LNCaP clone FGC (cell line): Measurements from ENCODE around the gene DHRSX.
A peak's percentile ranks its signal among the peaks of the same experiment; 100 is the strongest.

Experiments used
- DNase-seq: peaks from one replicate; pipeline ENCODE4 v3.0.0-alpha.2; 2011; ENCODE audit warnings: low read depth
- H3K4me3 ChIP-seq: 2 replicates; pipeline ENCODE4 v1.5.1; 2011; ENCODE audit warnings: mild to moderate bottlenecking, low read depth, low read length, control low read depth
- TF ChIP-seq, protein P1 (sequence below): IDR thresholded peaks from 2 replicates; pipeline ENCODE4 v1.5.1; 2012; ENCODE audit warnings: mild to moderate bottlenecking; ENCODE audit not compliant: control insufficient read depth, insufficient read depth; ENCODE audit errors: extremely low read depth

The DHRSX gene

DNA sequence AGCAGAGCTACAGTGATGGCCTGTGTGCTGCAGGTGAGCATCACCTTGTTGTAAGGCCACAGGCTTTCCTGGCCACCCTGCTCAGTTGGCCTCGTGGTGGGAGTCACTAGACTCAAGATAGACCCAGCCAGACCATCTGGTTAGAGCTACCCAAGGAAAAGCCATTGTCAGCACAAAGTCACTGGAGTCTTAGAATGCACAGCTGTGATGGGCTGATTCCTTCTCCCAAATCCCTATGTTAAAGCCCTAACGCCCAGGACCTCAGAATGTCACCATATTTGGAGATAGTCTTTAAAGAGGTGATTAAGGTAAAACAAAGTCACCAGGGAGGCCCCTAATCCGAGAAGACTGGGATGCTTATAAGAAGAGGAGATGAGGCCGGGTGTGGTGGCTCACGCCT is 173.4 kb downstream of the DHRSX start:
- no peak for DNase-seq
- TF ChIP-seq, protein P1, sequence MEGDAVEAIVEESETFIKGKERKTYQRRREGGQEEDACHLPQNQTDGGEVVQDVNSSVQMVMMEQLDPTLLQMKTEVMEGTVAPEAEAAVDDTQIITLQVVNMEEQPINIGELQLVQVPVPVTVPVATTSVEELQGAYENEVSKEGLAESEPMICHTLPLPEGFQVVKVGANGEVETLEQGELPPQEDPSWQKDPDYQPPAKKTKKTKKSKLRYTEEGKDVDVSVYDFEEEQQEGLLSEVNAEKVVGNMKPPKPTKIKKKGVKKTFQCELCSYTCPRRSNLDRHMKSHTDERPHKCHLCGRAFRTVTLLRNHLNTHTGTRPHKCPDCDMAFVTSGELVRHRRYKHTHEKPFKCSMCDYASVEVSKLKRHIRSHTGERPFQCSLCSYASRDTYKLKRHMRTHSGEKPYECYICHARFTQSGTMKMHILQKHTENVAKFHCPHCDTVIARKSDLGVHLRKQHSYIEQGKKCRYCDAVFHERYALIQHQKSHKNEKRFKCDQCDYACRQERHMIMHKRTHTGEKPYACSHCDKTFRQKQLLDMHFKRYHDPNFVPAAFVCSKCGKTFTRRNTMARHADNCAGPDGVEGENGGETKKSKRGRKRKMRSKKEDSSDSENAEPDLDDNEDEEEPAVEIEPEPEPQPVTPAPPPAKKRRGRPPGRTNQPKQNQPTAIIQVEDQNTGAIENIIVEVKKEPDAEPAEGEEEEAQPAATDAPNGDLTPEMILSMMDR: no peak
- H3K4me3 ChIP-seq: no peak overlapping the region

DNA sequence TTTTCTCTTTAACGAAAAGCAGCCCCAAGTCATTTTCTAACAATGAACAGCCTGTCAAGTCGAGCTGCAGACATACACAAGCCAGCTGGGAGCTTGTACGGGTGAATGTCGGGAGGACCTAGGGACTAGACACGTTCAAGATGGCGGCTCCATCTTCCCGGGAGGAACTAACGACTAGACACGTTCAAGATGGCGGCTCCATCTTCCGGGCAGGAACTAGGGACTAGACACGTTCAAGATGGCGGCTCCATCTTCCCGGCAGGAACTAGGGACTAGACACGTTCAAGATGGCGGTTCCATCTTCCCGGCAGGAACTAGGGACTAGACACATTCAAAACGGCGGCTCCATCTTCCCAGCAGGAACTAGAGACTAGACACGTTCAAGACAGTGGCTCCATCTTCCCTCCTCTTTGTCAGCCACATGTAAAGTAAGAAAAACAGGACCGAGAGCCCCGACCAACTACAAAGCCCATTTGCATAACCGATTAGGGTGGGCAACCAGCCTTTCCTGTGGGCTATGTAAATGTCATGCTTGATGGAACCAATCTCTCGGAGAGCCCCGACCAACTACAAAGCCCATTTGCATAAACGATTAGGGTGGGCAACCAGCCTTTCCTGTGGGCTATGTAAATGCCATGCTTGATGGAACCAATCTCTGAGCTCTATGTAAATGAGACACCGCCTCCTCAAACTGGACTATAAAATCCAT is 175.5 kb downstream of the DHRSX start:
- DNase-seq: peak; percentile 8
- TF ChIP-seq, protein P1: no peak
- no peak overlapping the region for H3K4me3 ChIP-seq

DNA sequence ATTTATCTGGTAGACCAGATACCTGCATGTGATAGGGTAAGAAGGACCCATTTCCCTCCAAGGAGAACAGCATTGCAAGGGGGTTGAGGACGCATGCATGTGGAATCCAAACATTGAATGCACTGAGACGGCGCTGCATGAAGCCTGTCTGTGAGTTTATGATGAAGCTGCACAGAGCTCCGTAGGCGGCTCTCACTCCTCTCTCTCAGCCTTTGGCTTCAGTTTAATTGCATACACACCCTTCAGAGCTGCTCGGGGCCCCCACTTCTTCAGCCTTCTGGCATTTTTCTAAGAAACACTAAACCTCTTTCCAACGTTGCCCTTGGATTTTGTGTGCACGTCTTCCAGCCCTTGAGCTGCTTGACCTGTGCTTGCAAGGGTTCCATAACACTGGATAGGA is 176.6 kb downstream of the DHRSX start:
- no peak overlapping the region for H3K4me3 ChIP-seq
- DNase-seq: no peak
- TF ChIP-seq, protein P1: no peak

DNA sequence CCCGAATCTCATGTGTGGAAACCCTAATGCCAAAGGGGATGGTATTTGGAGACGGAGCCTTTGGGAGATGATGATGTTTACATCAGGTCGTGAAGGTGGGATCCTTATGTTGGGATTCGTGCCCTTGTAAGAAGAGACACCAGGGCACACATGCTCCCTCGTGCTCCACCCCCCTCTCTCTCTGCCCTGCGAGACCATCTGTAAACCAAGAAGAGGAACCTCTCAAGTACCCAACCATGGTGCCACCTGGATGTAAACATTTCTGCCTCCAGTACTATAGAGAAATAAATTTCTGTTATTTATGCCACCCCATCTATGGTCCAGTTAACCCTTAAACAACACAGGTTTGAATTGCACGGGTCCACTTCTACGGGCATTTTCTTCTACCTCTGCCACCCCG is 179.4 kb downstream of the DHRSX start:
- TF ChIP-seq, protein P1: no peak

DNA sequence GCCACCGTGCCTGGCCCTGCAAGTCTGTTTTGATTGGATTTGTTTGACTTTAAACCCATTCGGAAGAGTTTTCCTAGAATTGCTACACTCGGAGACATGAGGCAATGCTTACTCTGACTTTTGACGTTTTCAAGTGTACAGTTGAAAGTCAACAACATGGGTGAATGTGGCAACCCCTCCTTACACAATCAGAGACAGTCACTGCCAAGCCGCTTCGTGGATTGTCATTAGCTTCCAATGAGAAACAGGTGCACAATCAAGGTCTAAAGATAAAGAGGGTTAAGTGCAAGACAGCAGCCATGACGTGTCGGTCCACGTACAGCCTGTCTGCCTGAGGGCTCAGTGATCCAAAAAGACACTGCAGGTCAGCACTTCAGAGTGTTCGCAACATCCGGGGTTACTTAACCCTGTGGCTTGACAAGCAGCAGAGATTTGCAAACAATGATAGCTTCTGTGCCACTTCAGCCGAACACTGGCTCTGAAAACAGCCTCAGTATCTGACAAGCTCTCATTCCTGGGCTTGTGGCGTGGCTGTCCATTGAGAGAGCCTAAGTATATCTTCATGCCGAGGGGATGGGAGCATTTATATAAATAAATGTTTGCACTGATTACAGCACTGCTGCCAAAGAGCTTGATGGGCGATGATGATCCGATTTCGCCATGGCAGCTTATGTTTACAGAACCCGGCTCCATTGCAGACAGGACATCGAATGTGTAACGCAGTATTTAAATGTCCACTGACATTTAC is 180.0 kb downstream of the DHRSX start:
- no peak overlapping the region for H3K4me3 ChIP-seq
- DNase-seq: no peak
- TF ChIP-seq, protein P1: no peak

More for the DNA sequence above, 179.4 kb downstream of the DHRSX start:
- H3K4me3 ChIP-seq: no peak overlapping the region
- DNase-seq: no peak

DNA sequence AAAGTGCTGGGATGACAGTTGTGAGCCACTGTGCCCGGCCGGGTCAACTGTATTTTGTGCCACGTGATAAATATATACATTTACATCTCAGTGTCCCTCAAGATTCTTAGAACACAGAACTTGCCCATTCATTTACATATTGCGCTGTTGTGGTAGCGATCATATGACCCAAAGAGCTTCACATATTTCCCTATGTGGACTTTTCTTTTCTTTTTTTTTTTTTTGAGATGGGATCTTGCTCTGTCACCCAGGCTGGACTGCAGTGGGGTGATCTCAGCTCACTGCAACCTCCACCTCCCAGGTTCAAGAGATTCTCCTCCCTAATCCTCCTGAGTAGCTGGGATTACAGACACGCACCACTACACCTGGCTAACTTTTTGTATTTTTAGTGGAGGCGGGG is 180.7 kb downstream of the DHRSX start:
- no peak overlapping the region for H3K4me3 ChIP-seq
- no peak for DNase-seq
- TF ChIP-seq, protein P1: no peak

DNA sequence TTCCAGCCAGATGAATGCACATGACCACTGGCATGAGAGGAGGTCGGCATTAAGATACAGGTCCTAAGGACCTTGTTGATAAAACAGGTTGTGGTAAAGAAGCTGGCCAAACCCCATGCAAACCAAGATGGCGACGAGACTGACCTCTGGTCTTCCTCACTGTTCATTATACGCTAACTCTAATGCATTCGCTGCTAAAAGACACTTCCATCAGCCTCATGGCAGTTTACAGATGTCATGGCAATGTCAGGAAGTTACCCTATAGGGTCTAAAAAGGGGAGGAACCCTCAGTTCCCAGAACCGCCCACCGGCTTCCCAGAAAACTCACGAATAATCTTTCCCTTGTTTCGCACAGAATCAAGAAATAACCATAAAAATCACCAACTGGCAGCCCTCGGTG is 182.4 kb downstream of the DHRSX start:
- DNase-seq: no peak
- no peak overlapping the region for H3K4me3 ChIP-seq
- TF ChIP-seq, protein P1: no peak
